GM19372 (cell line): ENCODE data around the gene SOX14.

Experiments
- ATAC-seq: cut with Tn5 transposase; IDR thresholded peaks from one replicate; pipeline ENCODE4 v1.9.1; 2021; ENCODE audit warnings: mild to moderate bottlenecking, low read depth, moderate library complexity; ENCODE audit not compliant: unreplicated experiment

Gene SOX14

DNA sequence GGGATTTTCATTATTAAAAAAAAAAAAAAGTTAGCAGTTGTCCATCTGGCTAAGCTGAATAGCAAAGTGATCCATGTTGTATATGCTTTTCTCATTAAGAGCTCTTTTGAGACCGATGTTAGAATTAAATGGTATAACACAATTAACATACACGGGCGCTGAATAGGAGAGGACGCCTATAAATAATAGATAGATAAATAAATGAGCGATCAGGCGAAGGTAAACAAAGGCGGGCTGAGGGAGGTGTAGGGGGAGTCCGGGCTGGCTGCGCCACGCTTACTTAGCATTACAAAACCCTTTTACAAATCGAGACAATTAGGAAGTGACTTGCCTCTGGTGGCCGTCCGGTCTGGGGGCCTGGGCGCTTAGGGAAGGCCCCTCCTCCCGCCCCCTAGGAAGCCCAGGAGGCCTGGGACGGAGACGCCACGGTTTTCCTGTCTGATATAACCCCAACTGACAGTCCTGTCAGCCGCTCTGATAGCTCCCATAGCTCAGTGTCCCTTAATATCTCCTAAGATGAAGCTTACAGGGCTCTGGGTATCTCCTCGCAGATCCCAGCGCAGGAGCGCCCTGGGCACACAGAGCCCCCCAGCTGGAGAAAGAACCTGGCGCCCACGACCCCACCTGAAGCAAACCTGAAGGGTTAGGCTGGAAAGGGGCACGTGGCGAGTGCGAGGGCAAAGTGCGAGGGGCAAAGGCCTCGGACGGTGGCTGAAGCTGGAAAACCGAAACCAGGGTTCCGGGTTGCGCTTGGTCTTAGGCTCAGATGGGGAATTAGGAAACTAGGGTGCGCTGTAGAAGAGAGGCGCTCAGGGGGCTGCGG, 3.6 kb downstream of the SOX14 start:
- no peak for ATAC-seq

DNA sequence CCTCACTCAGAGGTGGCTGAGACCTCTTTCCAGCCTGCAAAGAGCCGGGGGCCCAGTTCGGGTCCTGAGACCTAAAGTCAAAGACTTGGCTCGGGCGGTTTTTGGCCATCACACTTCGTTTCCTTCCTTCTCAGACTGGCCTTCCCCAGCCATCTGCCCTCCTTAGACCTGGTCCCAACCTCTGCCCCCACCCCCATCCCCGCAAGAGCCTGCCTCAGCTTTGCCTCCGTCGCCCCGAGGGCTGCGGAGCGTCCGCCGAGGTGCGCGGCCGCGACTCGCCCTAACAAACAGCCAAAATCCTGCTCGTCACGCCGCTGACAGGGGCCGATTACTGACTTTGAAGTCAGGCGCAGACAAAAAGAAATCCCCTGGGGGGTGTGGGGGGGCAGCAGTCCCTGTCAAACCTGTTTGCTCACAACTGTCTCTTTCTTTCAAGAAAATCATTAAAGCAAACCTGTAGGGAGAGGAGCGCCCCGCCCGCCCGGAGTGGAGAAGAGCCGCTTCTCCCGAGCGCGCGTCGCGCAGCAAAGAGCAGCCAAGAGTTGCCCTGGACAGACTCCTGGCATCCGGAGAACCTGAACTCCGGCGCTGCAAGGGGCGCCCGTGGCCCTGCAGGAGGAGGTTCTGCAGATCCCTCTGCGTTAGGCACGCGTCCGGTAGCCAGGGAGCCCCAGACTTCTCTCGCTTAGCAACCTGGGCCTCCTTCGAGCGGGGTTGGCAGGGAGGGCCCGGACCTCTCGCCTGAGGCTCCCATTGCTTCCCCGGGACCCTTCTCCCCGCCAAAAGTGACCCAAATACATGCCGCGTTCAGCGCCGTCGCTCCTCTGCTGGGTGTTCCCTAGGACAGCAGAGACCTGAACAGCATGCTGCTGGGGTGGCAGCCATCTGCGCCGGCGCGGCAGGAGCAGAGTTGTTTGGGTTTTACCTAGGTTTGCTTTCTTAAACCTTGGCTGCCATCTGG, 4.5 kb downstream of the SOX14 start:
- no peak for ATAC-seq

DNA sequence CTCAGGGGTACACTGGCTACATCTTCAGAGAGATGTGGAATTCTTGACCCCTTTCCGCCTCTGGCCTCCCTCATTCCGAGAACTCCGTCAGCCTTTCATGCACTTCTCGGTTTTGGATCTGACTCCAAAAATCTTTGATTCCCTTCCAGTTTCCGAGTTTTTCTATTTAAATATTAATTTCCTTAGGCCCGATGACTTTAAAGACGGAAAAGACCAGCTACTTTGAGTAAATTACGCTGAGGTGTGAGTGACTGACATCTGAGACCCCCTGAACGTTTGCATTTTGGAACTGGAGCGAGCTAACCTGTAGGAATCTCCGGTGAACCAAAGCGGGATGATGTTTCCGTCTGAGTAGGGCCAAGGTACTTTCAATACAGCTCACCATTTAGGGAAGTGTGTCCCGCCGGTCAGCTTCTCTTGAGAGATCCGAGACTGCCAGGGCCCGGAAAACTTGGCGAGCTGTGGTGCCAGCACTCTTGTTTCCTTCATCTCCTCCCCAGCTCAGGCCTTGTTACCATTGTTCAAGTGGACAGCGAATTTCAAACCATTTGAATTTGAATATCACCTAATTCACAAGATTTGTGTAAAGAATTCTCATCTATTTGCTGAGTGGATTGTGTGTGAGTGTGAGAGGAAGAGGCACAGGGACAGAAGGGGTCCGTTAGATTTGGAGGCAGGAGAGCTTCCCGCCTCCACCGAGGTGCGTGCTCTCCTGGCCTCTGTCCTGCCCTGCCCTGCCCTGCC, 5.4 kb downstream of the SOX14 start:
- no peak for ATAC-seq

DNA sequence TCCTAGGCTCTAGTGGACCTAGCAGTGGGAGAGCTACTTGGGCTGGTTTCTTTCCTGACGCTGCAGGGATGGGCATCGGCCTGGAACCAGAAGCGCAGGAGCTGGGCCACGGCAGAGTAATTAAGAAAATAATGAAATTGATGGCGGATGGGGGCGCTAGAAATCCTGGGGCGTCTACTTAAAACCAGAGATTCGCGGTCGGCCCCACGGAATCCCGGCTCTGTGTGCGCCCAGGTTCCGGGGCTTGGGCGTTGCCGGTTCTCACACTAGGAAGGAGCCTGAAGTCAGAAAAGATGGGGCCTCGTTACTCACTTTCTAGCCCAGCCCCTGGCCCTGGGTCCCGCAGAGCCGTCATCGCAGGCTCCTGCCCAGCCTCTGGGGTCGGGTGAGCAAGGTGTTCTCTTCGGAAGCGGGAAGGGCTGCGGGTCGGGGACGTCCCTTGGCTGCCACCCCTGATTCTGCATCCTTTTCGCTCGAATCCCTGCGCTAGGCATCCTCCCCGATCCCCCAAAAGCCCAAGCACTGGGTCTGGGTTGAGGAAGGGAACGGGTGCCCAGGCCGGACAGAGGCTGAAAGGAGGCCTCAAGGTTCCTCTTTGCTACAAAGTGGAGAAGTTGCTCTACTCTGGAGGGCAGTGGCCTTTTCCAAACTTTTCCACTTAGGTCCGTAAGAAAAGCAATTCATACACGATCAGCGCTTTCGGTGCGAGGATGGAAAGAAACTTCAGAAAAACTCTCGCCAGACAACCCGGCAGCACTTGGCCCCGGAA, 6.1 kb downstream of the SOX14 start:
- no peak for ATAC-seq

DNA sequence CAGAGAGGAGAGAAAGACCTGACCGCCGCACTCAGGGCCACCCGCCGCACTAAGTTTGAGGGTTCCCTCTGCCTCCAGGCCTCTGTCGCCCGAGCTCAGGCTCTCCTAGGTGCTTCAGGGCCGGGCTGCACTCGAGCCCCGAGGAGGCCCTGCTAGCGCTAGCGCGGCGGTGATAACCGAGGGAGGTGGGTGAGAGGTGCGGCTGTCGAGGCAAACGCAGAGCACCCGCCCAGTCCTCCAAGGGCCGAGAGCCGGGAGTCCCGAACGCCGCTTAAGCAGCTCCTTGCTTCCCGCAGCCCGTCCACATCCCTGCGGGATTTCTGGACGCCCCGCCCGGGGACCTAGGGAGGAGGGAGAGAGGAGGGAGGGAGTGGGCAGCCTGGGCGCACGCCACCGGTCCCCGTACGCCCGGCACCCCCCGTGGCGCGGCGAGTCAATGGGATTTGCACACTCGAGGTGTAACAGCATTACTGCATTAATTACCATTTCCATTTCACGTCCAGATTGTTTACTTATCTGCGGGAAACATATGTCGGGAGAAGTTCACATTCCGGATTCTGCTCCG, 6.8 kb downstream of the SOX14 start:
- no peak for ATAC-seq

DNA sequence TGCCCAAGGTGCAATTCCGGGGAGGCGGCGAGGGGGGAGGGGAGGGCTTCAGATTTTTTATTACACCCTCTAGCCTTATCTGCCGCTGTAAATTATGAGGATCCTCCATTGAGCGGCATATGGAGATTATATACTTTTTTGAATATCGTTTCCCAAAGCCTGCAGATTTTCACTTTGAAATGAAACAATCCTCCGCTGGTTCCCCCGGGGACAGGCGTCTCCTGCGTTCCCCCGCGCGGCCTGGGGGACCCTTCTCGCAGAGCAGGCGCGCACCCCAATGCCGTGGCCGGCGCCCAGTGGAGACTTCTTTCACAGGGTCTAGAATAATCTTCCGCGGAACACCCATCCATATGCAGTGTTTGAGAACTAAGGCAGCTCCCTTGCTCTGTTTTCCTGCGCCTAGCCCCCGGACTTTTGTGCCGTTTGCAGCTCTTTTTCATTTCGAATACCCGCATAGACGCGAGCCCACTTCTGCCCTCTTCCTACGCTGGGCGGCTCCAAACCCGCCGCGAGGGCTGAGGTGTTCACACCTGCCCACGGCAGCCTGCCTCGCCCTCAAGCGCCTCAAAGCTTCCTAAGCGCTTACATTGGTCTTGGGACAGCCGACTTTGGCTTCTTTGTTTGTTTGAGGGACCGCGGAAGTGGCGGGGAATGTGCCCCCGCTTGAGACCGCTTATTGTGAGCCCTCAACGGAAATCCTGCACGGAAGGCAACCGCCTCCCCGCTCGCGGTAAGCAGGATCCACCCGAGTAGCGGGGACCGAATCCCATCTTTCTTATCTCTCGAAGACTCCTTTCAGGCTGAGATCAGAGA, 7.5 kb downstream of the SOX14 start:
- no peak for ATAC-seq

DNA sequence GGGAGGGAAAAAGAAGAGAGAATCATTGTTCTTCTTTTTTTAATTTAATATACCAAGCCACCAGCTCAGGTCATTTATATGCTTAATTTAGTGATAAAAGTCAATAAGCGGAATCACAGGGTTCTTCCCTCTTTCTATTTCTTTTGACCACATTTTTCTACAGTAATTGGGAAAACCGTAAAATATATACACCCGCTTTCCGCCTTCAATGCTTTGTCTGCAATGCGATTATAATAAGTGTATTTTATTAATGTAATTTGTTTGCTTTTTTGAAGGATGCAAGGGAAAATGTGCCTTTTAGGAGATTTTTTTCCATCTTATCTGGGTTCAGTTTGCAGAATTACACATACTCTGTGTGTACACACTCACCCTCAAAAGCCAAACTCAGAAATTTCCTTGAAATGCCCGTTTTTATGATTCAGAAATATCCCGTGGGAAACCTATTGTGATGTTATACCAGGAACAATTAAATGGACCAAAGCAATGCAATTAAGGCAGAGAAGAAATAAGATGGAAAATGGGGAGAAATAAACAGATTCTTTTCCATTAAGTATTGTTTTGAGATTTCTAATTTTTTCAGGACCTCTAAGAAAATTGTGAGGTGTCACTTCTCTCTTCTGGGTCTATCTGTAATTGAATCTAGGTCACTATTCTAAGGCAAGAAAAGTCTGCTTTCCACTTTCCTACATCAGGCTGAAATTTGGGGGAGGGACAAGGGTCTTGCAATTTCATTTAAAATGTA, 8.3 kb downstream of the SOX14 start:
- ATAC-seq, result no peak

DNA sequence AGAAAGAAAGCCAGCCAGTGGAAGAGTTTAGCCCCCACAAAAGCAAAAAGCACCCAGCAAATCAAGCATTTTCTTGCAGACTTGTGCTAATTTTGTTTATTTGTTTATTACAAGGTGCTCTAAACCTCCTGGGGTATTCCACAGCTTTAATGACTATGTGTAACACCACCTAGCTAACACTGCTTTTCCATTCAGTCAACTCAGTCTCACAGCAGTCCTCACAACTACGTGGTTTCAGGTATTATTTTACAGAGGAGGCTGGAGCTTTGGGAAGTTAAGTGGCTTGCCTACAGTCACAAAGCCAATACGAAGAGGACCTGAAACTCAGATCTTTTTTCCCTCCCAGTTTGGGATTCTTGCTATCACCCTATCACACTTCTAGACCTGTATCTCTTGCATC, 14.8 kb downstream of the SOX14 start:
- ATAC-seq, result no peak

DNA sequence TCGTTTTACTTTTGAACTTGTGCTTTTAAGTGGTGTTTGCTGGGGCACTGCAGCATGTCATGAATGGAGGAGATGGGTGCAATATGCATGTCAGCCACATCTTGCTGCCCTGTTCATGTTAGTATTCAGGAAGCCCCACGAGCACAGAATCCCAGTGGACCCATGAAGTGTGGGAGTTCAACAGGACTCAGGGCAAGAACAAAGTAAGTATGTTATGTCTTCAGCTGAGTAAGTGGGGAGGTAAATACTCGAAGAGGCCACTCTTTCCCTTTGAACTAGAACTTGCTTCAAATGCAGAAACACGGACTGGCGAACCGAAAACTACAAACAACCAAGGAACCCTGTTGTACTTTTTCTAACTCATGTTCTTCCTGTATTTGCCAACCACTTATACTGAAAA, 23.4 kb downstream of the SOX14 start:
- ATAC-seq, result no peak

DNA sequence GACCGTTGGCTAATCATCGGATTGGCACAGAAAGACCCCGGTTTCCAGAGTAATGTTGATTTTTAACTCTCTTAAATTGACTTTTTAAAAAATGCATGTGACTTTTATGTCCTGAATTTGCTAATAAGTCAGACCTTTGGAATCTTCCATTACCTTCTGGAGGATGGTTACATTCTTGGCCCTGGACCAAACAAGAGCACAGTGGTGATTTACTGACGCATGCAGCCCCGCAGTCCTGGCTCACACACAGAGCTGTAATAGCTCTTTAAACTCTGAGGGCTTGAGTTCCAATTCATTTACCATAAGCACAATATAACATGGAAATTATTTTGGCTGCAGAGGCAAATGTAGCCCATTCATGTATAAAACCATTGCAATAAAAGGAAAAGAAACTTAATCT, 25.1 kb downstream of the SOX14 start:
- ATAC-seq, result no peak

DNA sequence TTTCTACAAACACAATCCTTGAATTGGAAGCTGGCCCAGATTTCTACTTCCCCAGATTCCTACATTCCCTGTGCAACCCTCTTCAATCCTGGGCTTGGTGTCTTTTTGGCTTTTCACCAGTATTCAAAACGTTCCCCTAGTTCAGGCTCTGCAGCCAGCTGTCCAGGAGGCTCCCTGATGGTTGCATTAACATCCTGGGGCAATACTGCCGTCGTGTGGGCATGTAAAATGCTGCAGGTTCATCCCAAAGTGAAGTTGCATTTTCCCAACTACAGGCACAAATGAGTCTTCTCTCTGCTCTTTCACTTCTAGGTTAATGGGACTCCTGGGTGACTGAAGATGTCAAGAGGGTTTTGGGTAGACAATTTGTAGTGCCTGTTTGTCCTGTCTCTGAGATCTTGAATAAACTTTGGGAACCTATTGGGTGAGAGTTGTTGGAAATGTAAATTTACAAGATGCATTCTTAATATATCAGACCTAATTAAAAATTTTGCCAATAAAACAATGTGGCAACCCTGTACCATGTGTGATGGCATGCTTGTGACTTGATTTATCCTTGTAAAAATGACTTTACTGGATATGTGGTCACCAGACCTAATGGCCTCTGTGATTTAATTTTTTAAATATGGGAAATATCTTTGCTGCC, 28.6 kb downstream of the SOX14 start:
- ATAC-seq, result no peak

DNA sequence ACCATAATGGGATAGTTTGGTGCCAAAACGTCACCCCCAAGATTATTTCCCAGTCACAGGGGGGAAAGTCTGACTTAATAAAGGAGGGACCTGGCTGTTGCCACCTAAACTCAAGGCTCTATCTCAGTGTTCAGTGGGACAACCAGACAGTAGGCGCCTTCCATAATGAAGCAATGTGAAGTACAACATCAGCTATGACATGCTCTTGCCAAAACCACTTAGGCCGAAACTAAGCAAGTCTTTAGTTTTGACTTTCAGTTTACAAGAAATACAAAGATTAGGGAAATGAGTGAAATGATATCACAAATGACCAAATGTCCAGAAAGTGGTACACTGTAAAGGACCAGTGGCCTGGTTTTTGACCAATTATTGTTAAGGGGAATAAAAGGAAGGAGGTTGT, 32.9 kb downstream of the SOX14 start:
- ATAC-seq, result no peak

DNA sequence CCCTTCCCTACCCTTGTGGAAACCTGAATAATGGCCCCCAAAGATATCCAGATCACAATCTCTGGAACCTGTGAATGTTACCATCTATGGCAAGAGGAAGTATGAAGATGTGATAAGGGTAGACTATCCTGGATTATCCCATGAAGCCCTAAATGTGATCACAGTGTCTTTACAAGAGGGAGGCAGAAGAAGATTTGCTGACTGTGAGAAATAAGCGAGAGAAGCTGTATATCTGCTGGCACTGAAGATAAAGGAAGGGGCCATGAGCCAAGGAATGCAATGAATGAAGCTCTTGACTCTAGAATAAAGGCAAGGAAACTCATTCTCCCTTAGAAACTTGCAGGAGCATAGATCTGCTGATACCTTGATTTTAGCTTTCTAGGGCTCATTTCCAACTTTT, 39.1 kb downstream of the SOX14 start:
- ATAC-seq, result no peak

DNA sequence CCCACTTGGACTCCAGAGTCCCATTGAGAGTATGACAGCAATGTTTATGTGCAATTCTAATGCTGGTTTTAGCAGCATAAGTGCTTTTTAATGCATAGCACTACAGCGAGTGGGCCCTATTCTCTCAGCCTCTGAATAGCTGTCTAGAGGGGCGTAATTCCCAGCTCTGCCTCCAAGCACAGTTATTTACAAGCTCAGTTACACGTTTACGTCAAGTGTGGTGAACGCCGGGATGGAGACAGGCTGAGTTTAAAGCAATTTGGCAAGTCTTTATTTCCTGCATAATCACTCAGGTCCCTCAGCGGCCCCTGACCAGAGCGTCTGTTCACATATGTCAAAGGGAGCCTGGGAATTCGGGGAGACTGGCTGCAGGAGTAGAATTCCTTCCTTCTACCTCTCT, 43.9 kb downstream of the SOX14 start:
- ATAC-seq, result no peak

DNA sequence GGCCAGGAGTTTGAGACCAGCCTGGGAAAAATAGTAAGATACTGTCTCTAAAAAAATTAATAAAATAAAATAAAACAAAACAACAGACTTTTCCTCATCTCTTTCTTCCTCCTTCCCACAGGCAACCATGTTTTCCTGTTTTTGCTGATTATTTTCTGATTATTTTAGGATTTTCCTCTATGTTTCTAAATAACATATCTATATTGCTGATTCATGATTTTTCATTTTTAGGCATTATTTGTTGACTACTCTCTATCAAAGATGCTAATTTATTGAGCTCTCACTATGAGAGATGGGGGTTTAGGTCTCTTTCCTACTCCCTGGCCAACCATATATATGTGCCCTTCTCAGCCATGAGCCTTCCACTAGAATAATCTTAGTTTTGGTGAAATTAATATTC, 45.4 kb downstream of the SOX14 start:
- no peak for ATAC-seq

DNA sequence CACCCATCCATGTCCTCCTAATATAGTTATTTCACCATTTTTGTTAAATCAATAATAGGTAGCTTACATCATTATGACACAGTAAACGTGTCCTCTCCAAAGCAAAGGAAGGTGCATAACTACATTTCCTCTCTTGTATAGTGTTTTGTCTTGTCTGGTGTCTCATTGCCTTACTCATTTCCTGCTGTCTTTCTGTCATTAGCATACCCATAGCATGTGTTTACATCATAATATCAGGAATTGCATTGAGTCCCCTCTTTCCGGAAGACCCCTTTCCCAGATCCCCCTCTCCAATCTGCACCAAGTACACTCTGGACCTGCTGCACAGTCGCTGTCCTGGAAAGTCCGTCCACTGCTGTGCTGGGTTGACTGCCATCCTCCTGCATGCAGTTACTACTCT, 47.9 kb downstream of the SOX14 start:
- ATAC-seq, result no peak

DNA sequence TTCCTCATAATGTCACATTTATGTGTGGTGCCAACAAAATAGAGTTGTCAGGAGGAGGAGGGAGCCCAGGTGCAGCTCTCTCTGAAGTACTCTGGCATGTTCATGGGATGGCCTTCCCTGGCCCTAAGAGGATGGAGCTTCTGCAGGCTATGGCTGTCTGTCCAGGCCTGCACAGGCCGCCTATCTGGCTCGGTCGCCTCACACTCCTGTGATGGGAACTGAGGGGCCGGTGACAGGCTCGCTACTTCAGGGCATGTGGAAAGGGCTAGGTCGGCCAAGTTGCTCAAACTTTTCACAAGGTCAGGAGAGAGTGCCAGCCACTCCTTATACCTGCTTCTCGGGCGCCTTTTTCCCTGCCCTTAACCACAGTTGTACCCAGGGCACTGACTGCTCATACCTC, 51.1 kb downstream of the SOX14 start:
- no peak for ATAC-seq
